Neural cell (in vitro differentiated cells): ENCODE measurements around the gene ADRA2B. TPM values are rescaled to one million over a fixed set of nuclear protein-coding genes. Genes with fewer than 3 reads are reported as not detected.

Experiments used
- H2AFZ ChIP-seq: fragments of 200-600, 300-800 bp; sonication (generic), shearing (Covaris generic); 2 replicates; pipeline ENCODE4 v1.6.0; 2014; ENCODE audit warnings: low read depth, mild to moderate bottlenecking, antibody characterized with exemption, low read length, moderate library complexity
- H3F3A ChIP-seq: fragments of 200-600 bp; shearing (Covaris generic); 2 replicates; pipeline ENCODE4 v1.6.1; 2016; ENCODE audit warnings: mild to moderate bottlenecking, moderate library complexity, mixed read lengths, antibody characterized with exemption, low read length; ENCODE audit not compliant: insufficient read depth, poor library complexity, severe bottlenecking
- H3K27ac ChIP-seq: fragments of 200-600, 300-800 bp; sonication (generic), shearing (Covaris generic); 2 replicates; pipeline ENCODE4 v1.5.1; 2014; ENCODE audit warnings: mild to moderate bottlenecking, low read length, moderate library complexity
- H3K27me3 ChIP-seq: fragments of 300-800, 200-600 bp; sonication (generic), shearing (Covaris generic); 2 replicates; pipeline ENCODE4 v1.6.0; 2014; ENCODE audit warnings: mild to moderate bottlenecking, low read depth, low read length, moderate library complexity; ENCODE audit not compliant: insufficient read depth
- H3K36me3 ChIP-seq: fragments of 300-800, 200-600 bp; sonication (generic), shearing (Covaris generic); 2 replicates; pipeline ENCODE4 v1.5.1; 2014; ENCODE audit warnings: mild to moderate bottlenecking, antibody characterized with exemption, low read length, moderate library complexity; ENCODE audit not compliant: insufficient read depth
- H3K4me2 ChIP-seq: fragments of 300-800, 200-600 bp; sonication (generic), shearing (Covaris generic); 2 replicates; pipeline ENCODE4 v1.6.0; 2014; ENCODE audit warnings: mild to moderate bottlenecking, low read length
- H3K4me3 ChIP-seq: fragments of 300-800, 200-600 bp; sonication (generic), shearing (Covaris generic); 2 replicates; pipeline ENCODE4 v1.5.1; 2014; ENCODE audit warnings: mild to moderate bottlenecking, low read length, moderate library complexity
- H3K79me2 ChIP-seq: fragments of 200-600 bp; shearing (Covaris generic); replicated peaks from 2 replicates; pipeline ENCODE4 v1.6.0; 2014; ENCODE audit warnings: mild to moderate bottlenecking, low read length, moderate library complexity; ENCODE audit not compliant: insufficient read depth
- H3K9ac ChIP-seq: fragments of 300-800, 200-600 bp; sonication (generic), shearing (Covaris generic); 2 replicates; pipeline ENCODE4 v1.6.1; 2016; ENCODE audit warnings: mild to moderate bottlenecking, low read length, mixed read lengths
- H3K9me2 ChIP-seq: fragments of 200-600 bp; shearing (Covaris generic); 2 replicates; pipeline ENCODE4 v1.6.1; 2016; ENCODE audit warnings: mild to moderate bottlenecking, low read length, mixed read lengths; ENCODE audit not compliant: insufficient read depth
- H3K9me3 ChIP-seq: fragments of 200-600, 300-800 bp; sonication (generic), shearing (Covaris generic); 2 replicates; pipeline ENCODE4 v1.6.1; 2016; ENCODE audit warnings: mild to moderate bottlenecking, mixed run types, low read length, moderate library complexity, mixed read lengths
- H4K20me1 ChIP-seq: fragments of 200-600 bp; shearing (Covaris generic); 2 replicates; pipeline ENCODE4 v1.6.1; 2016; ENCODE audit warnings: mild to moderate bottlenecking, mixed run types; ENCODE audit not compliant: insufficient read depth
- EP300 ChIP-seq: fragments of 450-650 bp; conservative IDR thresholded peaks from 2 replicates; pipeline ENCODE4 v1.6.1; 2014; ENCODE audit warnings: antibody characterized with exemption, mild to moderate bottlenecking, moderate library complexity; ENCODE audit not compliant: poor library complexity, severe bottlenecking
- EZH2 ChIP-seq: fragments of 200-600, 300-800 bp; shearing (Covaris generic), sonication (generic); IDR thresholded peaks from 2 replicates; pipeline ENCODE4 v1.6.1; 2014; ENCODE audit warnings: antibody characterized with exemption, low read length, borderline replicate concordance, mild to moderate bottlenecking; ENCODE audit not compliant: insufficient read depth, poor library complexity, severe bottlenecking
- MXI1 ChIP-seq: fragments of 450-650 bp; conservative IDR thresholded peaks from 2 replicates; pipeline ENCODE4 v1.6.1; 2014; ENCODE audit warnings: antibody characterized with exemption, mild to moderate bottlenecking; ENCODE audit not compliant: poor library complexity, severe bottlenecking
- POLR2AphosphoS5 ChIP-seq: IDR thresholded peaks from 2 replicates; pipeline ENCODE4 v1.6.1; 2012
- RAD21 ChIP-seq: fragments of 450-650 bp; conservative IDR thresholded peaks from 2 replicates; pipeline ENCODE4 v1.6.1; 2014; ENCODE audit warnings: antibody characterized with exemption, mild to moderate bottlenecking, moderate library complexity
- SMC3 ChIP-seq: fragments of 450-650 bp; conservative IDR thresholded peaks from 2 replicates; pipeline ENCODE4 v1.6.1; 2014; ENCODE audit warnings: antibody characterized with exemption, mild to moderate bottlenecking, moderate library complexity; ENCODE audit not compliant: poor library complexity
- TAF1 ChIP-seq: IDR thresholded peaks from 2 replicates; pipeline ENCODE4 v1.6.1; 2012; ENCODE audit warnings: low read depth
- polyA plus RNA-seq: library from polyadenylated mRNA; depleted of rRNA; stranded (reverse); fragments of >200 nt; gene quantifications from 2 replicates; pipeline ENCODE4 v1.2.3, GENCODE V29; 2014
- TF ChIP-seq, protein P1 (sequence below): fragments of 450-650 bp; IDR thresholded peaks from 2 replicates; pipeline ENCODE4 v1.5.1; 2014; ENCODE audit warnings: antibody characterized with exemption, mild to moderate bottlenecking, moderate library complexity; ENCODE audit not compliant: poor library complexity, severe bottlenecking
- TF ChIP-seq, protein P2 (sequence below): IDR thresholded peaks from 2 replicates; pipeline ENCODE4 v1.6.1; 2012; ENCODE audit warnings: borderline replicate concordance

The ADRA2B gene
- polyA plus RNA-seq, 1 donor from 2014 or later = not detected

DNA sequence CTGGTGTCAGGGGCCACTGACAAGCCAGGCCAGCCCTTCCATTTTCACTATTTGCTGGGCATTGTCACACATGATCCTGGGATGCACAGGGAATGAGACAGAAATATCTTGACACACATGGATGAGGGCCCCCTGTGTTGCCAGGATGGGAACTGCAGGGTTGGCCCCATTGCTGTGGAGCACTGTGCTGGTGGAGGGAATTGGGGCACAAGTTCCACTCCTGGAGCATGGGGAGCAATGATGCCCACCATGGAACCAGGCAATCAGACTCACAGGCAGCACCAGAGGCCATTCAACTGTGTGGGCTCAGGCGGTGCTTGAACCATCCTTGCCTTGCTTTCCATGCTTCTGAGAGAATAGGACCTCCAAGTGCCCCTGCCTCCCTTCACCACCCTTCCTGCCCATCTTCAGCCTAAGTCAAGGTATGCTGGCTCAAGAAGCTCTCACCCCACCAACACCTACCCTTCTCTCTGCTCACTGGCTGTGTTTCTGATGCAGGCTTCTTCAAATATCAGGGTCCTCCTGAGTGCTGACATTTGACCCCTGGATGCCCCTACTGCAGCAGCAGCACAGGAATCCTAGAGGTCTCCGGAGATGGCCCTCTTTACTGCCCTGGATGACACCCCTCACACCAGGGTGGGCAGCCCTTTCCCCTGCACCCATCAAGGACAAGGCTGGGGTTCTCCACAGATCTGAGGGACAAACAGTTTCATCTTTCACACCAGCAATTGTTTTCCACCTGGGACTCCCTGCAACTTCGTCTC, 11.0 kb downstream of the ADRA2B start:
- no peaks in the 10 kb centered on the region for H4K20me1 ChIP-seq
- no peak overlapping the region for H3K4me2 ChIP-seq
- H3F3A ChIP-seq = no peaks in the 10 kb centered on the region
- no peak overlapping the region for H3K27ac ChIP-seq
- H3K79me2 ChIP-seq = no peaks in the 10 kb centered on the region
- H3K4me3 ChIP-seq = no peak overlapping the region
- H3K9me2 ChIP-seq = no peaks in the 10 kb centered on the region
- no peaks in the 10 kb centered on the region for H3K27me3 ChIP-seq
- H3K9me3 ChIP-seq = no peaks in the 10 kb centered on the region
- H3K36me3 ChIP-seq = no peaks in the 10 kb centered on the region
- H2AFZ ChIP-seq = no peak overlapping the region
- TF ChIP-seq SMC3 (no peak), MXI1 (no peak), POLR2AphosphoS5 (no peak)
- TF ChIP-seq, protein P1, sequence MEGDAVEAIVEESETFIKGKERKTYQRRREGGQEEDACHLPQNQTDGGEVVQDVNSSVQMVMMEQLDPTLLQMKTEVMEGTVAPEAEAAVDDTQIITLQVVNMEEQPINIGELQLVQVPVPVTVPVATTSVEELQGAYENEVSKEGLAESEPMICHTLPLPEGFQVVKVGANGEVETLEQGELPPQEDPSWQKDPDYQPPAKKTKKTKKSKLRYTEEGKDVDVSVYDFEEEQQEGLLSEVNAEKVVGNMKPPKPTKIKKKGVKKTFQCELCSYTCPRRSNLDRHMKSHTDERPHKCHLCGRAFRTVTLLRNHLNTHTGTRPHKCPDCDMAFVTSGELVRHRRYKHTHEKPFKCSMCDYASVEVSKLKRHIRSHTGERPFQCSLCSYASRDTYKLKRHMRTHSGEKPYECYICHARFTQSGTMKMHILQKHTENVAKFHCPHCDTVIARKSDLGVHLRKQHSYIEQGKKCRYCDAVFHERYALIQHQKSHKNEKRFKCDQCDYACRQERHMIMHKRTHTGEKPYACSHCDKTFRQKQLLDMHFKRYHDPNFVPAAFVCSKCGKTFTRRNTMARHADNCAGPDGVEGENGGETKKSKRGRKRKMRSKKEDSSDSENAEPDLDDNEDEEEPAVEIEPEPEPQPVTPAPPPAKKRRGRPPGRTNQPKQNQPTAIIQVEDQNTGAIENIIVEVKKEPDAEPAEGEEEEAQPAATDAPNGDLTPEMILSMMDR = no peak
- H3K9ac ChIP-seq = no peak overlapping the region

- Histone ChIP-seq H3K4me3 (no peak overlapping the region), H4K20me1 (no peaks in the 10 kb centered on the region), H3K27me3 (no peaks in the 10 kb centered on the region), H3F3A (no peaks in the 10 kb centered on the region), H2AFZ (no peak overlapping the region), H3K79me2 (no peaks in the 10 kb centered on the region), H3K36me3 (no peaks in the 10 kb centered on the region), H3K9me2 (no peaks in the 10 kb centered on the region), H3K27ac (no peak overlapping the region), H3K9ac (no peak overlapping the region), H3K9me3 (no peaks in the 10 kb centered on the region), H3K4me2 (no peak overlapping the region)
- TF ChIP-seq POLR2AphosphoS5 (no peak), SMC3 (no peak), EZH2 (no peak), RAD21 (no peak), TAF1 (no peak), MXI1 (no peak), EP300 (no peak)
- TF ChIP-seq, protein P1 = no peak
- TF ChIP-seq, protein P2, sequence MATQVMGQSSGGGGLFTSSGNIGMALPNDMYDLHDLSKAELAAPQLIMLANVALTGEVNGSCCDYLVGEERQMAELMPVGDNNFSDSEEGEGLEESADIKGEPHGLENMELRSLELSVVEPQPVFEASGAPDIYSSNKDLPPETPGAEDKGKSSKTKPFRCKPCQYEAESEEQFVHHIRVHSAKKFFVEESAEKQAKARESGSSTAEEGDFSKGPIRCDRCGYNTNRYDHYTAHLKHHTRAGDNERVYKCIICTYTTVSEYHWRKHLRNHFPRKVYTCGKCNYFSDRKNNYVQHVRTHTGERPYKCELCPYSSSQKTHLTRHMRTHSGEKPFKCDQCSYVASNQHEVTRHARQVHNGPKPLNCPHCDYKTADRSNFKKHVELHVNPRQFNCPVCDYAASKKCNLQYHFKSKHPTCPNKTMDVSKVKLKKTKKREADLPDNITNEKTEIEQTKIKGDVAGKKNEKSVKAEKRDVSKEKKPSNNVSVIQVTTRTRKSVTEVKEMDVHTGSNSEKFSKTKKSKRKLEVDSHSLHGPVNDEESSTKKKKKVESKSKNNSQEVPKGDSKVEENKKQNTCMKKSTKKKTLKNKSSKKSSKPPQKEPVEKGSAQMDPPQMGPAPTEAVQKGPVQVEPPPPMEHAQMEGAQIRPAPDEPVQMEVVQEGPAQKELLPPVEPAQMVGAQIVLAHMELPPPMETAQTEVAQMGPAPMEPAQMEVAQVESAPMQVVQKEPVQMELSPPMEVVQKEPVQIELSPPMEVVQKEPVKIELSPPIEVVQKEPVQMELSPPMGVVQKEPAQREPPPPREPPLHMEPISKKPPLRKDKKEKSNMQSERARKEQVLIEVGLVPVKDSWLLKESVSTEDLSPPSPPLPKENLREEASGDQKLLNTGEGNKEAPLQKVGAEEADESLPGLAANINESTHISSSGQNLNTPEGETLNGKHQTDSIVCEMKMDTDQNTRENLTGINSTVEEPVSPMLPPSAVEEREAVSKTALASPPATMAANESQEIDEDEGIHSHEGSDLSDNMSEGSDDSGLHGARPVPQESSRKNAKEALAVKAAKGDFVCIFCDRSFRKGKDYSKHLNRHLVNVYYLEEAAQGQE = no peak
Observed at GRCh38 chr2:96104487-96104861, 11.9 kb downstream of the ADRA2B start.
